ENCODE data around the gene GADD45A.

The GADD45A gene

DNA sequence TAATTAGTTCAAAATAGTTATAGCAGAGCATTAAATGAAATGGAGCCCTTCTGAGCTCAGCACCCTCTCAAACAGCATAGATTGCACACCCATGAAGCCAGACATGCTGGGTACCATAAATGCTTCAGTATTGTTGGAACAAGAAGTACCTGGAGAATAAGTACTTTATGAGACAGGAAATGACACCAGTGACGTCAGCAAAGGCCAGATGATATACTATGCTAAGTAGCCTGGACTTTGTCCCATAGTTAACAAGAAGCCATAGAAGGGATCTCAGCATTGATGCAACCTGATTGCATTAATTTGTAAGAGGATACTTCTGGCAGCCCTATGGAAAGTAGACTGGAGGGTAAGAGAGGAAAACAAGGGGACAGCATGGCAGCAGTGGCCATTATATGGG lies 16.3 kb upstream of the GADD45A start:
- no peak for DNase-seq

DNA sequence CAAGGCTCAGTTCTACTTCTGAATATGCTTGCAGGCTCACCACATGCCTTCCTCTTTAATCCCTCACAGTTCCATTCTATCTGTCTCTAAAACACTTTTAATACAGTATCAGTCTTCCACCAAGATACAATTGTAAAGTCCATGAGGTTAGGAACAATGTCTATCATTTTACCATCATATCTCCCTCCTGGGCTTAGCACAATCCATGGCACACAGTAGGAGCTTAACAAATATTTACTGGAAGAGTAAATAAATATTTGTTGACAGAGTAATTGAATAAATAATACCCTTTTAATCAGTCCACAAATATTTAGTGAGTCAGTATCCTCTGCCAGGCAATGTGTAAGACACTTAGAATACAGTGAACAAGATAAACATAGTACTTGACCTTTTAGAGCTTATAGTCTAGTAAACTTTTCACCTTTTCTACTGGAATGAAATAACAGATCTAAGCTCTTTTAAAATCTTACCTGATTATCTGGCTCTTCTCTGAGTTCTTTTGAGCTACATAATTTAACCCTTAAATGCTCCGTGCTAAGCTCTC lies 12.7 kb upstream of the GADD45A start:
- DNase-seq: no peak

GRCh38 chr1:67673468-67674201 lies 11.4 kb upstream of the GADD45A start:
- no peak for DNase-seq

DNA sequence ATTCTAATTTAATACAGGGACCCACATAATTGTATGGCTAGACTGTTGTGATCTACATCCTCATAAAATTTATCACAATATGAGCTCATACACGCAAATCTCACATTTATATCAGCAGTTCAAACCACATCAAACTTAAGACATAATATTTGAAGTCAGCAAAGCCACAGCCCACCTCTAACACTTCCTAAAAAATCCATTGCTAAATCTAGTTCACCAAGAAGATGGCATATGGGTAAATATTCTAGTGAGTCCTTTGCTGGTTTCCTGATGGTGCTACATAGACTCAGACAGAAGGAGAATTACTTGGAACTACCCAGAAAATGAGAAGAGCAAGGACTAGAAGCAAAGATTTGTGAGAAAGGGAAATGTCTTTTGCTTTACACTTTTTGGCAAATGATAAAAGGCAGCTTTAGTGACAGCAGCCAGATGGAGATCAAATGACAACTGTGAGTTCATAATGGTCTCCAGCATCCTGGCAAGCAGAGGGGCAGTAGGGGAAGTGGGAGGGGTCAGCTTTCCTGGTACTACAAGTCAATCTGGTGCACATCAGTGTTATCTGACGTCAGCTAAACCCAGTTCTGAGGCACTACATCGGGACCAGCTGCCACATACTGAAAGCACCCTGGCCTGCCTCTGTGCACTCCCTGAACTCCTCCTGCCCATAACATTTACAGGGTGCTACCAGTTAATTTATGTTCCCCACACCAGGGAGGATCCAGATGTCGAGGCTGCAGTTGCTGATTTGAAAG lies 10.6 kb upstream of the GADD45A start:
- peak in 3 of 58 donors; percentile 2 to 4 (median 2) for DNase-seq

GRCh38 chr1:67675800-67676199 lies 9.2 kb upstream of the GADD45A start:
- DNase-seq: peak in 2 of 58 donors; percentile 3 to 5

- no peak for DNase-seq
Observed at GRCh38 chr1:67676287-67676686, 8.7 kb upstream of the GADD45A start.

GRCh38 chr1:67676946-67677345 lies 8.1 kb upstream of the GADD45A start:
- no peak for DNase-seq

- DNase-seq: no peak
Observed at GRCh38 chr1:67677408-67677807, 7.6 kb upstream of the GADD45A start.

GRCh38 chr1:67677930-67678329 lies 7.1 kb upstream of the GADD45A start:
- no peak for DNase-seq

GRCh38 chr1:67679691-67680090 lies 5.3 kb upstream of the GADD45A start:
- DNase-seq: no peak

- DNase-seq: no peak
Observed at GRCh38 chr1:67680486-67680885, 4.5 kb upstream of the GADD45A start.

- DNase-seq: no peak
Observed at GRCh38 chr1:67682659-67683197, 2.3 kb upstream of the GADD45A start.

DNA sequence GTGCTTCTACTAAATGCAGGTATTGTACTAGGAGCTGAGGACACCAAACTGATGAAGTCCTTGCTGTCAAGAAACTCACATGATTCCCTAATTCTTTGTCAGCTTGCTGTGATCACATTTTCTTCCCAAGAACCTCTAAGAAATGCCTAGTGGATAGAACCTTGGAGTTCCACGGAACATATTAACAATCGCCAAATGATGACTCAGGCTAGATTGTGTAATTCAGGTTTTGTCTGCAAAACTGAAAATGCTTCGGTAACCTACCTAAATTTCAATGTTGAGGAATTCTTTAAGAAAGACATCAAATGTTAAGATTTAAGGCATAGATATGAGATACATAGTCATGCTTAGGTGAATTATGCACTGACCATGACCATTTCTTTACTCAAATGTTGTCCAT lies 1.7 kb upstream of the GADD45A start:
- no peak for DNase-seq

GRCh38 chr1:67683766-67684525 lies 1.1 kb upstream of the GADD45A start:
- DNase-seq: peak in 17 of 58 donors; percentile 1 to 50 (median 15)

DNA sequence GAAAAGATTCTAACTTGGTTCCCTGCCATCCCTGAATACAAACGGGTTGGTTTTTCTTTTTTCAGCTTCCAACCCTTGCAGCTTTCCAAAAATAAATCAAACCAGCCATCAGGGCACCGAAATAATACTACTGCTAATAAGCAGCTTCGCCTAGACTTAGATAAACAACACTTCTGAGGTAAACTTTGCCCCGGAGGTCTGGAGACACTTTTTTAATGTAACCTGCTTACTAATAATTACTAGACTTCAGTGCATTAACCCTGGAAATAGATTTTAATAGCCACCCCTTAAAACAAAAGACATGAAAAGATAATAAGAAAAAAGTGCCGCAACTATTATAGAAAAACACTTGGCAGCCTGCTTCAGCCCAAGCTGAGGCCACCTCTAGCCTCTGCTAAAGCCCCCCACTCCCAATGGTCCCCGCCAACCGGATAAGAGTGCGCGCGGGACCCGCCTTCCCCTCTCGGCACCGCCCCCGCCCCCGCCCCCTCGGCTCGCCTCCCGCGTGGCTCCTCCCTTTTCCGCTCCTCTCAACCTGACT lies 405 bp upstream of the GADD45A start:
- peak in 2 of 58 donors; percentile 15 to 19 for DNase-seq

DNA sequence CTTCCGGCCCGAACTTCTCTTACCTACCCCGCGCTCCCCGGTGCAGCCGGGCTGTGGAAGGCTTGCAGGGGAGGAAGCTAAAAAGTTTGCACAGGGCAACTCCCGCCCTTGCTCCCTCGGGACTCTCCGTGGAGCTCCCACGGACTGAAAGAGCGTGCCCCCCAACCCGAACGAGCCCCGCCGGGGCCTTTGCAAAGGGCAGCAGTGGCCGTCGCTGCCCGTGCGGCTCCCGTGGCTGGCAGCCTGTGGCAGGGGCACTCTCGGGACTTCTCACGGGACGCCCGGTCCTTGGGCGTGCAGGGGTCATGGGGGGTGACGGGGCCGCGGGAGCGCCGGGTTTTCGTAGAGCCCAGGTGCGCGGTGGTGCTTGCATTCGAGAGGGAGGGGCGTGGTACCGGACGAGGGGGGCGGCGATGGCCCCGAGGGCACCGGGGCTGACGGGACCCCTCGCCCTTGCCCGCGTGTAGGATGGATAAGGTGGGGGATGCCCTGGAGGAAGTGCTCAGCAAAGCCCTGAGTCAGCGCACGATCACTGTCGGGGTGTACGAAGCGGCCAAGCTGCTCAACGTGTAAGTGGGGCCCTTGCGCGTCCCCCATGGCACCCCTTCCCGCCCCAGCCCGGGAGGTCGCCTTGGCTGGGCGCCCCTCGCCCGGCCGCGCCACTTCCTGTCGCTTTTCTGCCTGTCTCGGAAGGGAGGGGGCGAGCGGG lies 711 bp downstream of the GADD45A start:
- peak in 29 of 58 donors; percentile 28 to 69 (median 49) for DNase-seq

DNA sequence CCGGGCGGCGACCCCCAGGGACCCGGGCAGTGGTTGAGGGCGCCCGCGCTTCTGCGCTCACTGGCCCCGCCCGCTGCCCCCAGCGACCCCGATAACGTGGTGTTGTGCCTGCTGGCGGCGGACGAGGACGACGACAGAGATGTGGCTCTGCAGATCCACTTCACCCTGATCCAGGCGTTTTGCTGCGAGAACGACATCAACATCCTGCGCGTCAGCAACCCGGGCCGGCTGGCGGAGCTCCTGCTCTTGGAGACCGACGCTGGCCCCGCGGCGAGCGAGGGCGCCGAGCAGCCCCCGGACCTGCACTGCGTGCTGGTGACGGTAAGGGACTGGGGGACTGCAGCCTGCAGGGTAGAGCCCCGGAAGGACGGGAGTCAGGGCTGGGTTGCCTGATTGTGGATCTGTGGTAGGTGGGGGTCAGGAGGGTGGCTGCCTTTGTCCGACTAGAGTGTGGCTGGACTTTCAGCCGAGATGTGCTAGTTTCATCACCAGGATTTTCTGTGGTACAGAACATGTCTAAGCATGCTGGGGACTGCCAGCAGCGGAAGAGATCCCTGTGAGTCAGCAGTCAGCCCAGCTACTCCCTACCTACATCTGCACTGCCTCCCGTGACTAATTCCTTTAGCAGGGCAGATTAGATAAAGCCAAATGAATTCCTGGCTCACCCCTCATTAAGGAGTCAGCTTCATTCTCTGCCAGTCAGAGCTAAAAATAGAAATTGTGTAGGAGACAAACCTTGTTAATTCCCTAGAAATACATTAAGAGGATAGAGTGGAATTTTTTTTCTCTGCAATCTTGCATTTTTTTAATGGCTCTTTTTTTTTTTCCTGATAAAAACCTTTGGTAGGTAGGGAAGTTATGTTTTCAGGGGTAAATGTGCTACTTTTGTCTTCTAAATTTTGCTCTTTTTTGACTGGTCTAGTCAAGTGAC lies 1.5 kb downstream of the GADD45A start:
- DNase-seq: peak in 53 of 58 donors; percentile 14 to 80 (median 51)

DNA sequence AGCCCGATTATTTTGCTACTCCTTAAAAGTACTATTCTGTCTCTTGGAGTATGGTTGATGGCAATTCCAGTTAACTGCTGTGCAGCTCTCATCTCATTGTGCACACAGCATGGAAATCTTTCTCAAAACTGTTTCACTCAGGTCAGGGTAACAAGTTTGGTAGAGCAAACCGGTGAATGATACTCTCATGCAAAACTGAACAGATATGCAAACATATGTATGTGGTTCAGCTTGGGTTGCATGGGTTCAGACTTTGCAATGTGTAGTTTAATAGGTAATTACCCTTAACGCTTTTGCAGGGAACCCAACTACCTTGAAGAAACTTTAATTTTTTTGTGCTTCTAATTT lies 2.2 kb downstream of the GADD45A start:
- DNase-seq: no peak

GRCh38 chr1:67687649-67688048 lies 2.6 kb downstream of the GADD45A start:
- no peak for DNase-seq

Data from anterior cingulate cortex (tissue), 58 donors.